ENCODE measurements around the gene IL17RA.
"Not testable (repeated sequence)": the region's sequence is repeated elsewhere in the genome, so short reads cannot be mapped to it uniquely, and the experiment has no call there.

Gene IL17RA

GRCh38 chr22:17138513-17138912 is 53.7 kb downstream of the IL17RA start:
- TF ChIP-seq CTCF (IDR thresholded peaks at IDR 0.05; ENCODE audit: low read depth, low read length), result no peak
- DNase-seq (ENCODE audit: extremely low read depth, low read depth), result no peak

- TF ChIP-seq CTCF (IDR thresholded peaks at IDR 0.05; ENCODE audit: low read depth, low read length), result no peak
- DNase-seq (ENCODE audit: extremely low read depth, low read depth), result no peak
Measured at GRCh38 chr22:17140022-17140421, 55.2 kb downstream of the IL17RA start.

DNA sequence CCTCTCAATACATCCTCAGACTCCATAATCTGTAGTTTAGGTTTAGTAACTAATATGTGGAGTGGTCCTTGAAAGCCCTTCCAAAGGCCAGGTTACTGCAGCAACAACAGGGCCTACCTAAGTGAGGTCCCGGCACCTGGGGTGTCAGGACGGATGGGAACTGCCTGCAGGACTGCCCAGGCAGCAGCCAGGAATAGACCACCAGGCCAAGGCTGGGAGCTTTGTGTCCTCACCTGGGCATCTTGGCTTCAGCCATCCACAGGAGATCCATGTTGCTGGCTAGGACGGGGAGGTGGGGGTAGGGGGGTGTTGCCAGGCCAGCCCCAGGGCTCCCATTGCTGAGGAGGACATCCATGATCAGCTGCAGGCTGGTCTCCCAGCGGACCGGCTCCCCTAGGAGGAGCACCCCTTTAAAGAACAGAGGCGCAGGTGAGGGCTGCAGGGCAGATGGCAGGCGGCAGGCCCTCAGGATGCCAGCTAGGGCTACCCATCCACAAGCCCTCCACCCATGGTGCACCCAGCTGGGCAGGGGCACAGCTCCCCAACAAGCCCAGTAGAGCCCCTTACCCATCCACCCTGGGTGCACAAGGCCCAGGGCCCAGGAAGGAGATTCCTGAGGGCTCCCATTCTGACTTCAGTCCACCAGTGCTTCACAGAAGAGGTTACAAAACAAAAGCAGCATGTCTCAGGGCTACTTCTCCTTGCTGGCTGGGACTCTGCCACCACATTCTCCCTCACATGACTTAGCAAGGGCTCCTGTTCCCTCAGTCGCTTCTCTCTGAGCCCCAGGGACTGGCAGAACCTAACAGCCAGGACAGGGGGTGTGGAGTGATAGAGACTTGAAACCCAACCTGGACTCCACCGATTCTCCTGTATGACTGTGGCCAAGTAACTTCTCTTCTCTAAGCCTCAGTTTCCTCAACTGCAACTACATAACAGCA is 56.3 kb downstream of the IL17RA start:
- DNase-seq (ENCODE audit: extremely low read depth, low read depth), result no peak
- no peak for TF ChIP-seq CTCF (IDR thresholded peaks at IDR 0.05; ENCODE audit: low read depth, low read length)

GRCh38 chr22:17143101-17143500 is 58.3 kb downstream of the IL17RA start:
- no peak for DNase-seq (ENCODE audit: extremely low read depth, low read depth)
- TF ChIP-seq CTCF (IDR thresholded peaks at IDR 0.05; ENCODE audit: low read depth, low read length), result no peak

DNA sequence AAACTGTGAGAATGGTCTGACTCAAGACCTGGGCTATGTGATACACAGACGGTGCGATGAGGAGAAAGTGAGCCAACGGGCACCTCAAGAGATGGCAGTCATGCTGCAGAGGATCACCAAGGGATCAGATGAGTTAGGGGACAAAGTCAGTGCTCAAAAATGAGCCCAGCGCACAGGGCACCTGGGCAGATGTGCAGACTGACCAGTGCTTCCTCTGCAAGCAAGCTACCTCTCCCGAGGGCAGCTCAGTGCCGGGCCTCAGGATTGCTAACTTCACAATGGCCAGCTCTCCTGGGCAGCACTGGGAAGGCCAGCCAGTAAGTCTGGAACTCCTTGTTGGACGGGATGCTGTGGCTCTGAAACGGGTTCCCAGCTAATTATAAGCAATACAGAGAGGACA is 59.0 kb downstream of the IL17RA start:
- no peak for TF ChIP-seq CTCF (IDR thresholded peaks at IDR 0.05; ENCODE audit: low read depth, low read length)
- DNase-seq (ENCODE audit: extremely low read depth, low read depth), result no peak

DNA sequence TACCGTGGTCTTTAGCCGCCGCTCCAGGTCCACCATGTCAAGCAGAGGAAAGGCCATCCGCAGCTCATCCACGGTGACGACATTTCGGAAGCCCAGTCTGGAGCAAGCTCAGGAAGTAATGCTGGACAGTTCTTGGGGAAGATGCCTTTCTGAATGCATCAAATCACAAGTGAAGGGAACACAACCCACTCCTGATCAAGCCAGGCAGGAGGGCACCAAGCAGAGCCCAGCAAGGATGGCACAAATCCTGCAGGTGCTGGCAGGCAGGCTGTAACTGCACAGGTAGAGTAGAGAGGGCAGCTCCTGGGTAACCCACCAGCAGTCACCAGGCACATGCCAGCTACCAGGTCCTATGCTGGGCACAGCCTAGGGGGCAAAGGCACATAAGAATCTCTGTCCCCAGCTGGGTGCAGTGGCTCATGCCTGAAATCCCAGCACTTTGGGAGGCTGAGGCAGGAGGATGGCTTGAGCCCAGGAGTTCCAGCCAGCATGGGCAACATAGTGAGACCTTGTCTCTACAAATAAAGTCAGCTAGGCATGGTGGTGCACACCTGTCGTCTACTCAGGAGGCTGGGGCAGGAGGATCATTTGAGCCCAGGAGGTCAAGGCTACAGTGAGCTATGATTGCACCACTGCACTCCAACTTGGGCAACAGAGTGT is 60.4 kb downstream of the IL17RA start:
- no peak for DNase-seq (ENCODE audit: extremely low read depth, low read depth)
- TF ChIP-seq CTCF (IDR thresholded peaks at IDR 0.05; ENCODE audit: low read depth, low read length), result no peak

DNA sequence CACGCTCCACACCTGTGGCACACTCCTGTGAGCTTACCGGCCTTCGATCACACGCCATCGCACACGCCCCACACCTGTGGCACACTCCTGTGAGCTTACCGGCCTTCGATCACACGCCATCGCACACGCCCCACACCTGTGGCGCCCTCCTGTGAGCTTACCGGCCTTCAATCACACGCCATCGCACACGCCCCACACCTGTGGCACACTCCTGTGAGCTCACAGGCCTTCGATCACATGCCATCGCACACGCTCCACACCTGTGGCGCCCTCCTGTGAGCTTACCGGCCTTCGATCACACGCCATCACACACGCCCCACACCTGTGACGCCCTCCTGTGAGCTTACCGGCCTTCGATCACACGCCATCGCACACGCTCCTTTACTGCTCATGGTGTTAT is 62.7 kb downstream of the IL17RA start:
- not testable (repeated sequence) for DNase-seq (ENCODE audit: extremely low read depth, low read depth)

Data from AG09319 (cell line).